Measurements from ENCODE around the gene SRSF10. TPM values are rescaled to one million over a fixed set of nuclear protein-coding genes. Genes with fewer than 3 reads are reported as not detected.
"Not testable (repeated sequence)": the region's sequence is repeated elsewhere in the genome, so short reads cannot be mapped to it uniquely, and the experiment has no call there.

The SRSF10 gene
- total RNA-seq, 4 donors from 2014 or later: 158 to 193 (median 172) TPM

DNA sequence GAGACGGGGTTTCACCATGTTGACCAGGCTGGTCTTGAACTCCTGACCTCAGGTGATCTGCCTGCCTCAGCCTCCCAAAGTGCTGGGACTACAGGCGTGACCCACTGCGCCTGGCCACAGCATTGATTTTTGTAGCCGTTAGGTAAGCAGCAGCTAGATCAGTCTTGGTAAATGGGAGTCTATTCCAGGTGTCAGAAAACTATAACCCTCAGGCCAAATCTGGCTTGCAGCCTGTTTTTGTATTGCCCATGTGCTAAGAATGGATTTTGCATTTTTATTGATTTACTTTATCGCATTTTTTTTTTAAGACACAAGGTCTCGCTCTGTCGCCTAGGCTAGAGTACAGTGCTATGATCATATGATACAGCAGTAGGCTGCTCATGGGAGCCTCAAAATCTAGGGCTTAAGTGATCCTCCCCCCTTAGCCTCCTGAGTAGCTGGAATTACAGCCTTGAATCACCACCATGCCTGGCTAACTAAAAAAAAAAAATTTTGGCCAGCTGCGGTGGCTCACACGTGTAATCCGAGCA is 16.6 kb upstream of the SRSF10 start:
- intact Hi-C loops (cut with DNase I): no loop called here
- no peaks in the 10 kb centered on the region for H3K27me3 ChIP-seq
- no peaks in the 10 kb centered on the region for H3K36me3 ChIP-seq
- WGBS, 2 donors: 86 to 91% methylated on average over 10 of the region's 10 CpGs
- H3K4me1 ChIP-seq: no peaks in the 10 kb centered on the region
- no peak for DNase-seq
- no peak overlapping the region for H3K4me3 ChIP-seq (replicated peaks in 1 of 3)
- TF ChIP-seq, protein P1, sequence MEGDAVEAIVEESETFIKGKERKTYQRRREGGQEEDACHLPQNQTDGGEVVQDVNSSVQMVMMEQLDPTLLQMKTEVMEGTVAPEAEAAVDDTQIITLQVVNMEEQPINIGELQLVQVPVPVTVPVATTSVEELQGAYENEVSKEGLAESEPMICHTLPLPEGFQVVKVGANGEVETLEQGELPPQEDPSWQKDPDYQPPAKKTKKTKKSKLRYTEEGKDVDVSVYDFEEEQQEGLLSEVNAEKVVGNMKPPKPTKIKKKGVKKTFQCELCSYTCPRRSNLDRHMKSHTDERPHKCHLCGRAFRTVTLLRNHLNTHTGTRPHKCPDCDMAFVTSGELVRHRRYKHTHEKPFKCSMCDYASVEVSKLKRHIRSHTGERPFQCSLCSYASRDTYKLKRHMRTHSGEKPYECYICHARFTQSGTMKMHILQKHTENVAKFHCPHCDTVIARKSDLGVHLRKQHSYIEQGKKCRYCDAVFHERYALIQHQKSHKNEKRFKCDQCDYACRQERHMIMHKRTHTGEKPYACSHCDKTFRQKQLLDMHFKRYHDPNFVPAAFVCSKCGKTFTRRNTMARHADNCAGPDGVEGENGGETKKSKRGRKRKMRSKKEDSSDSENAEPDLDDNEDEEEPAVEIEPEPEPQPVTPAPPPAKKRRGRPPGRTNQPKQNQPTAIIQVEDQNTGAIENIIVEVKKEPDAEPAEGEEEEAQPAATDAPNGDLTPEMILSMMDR (IDR thresholded peaks at IDR 0.05): no peak
- TF ChIP-seq POLR2A (IDR thresholded peaks at IDR 0.05): no peak
- H3K27ac ChIP-seq: no peak overlapping the region
- H3K9me3 ChIP-seq: no peaks in the 10 kb centered on the region

DNA sequence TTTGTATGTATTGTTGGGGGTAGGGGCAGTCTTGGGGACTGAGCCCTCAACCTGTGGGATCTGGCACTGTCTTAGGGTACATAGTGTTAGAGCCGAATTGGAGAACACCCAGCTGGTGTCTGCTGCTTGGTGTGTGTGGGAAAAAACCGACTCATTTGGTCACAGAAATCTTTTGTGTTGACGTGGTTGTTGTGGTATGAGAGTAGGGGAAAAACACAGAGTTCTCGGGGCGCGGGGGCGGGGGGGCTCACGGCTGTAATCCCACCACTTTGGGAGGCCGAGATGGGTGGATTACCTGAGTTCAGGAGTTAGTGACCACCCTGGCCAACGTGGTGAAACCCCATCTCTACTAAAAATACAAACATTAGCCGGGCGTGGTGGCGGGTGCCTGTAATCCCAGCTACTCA is 15.3 kb upstream of the SRSF10 start:
- DNase-seq: no peak

DNA sequence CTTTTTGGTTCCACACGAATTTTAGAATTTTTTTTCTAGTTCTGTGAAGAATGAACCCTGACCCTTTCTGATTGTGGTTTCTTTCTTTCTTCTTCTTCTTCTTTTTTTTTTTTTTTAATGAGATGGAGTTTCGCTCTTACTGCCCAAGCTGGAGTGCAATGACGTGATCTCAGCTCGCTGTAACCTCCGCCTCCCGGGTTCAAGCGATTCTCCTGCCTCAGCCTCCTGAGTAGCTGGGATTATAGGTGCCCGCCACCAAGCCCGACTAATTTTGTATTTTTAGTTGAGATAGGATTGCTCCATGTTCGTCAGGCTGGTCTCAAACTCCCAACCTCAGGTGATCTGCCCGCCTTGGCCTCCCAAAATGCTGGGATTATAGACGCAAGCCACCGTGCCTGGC is 11.9 kb upstream of the SRSF10 start:
- H3K4me3 ChIP-seq (replicated peaks in 1 of 3); DNase-seq; intact Hi-C loops (cut with DNase I); H3K27ac ChIP-seq; H3K36me3 ChIP-seq; H3K4me1 ChIP-seq; H3K9me3 ChIP-seq; H3K27me3 ChIP-seq: not testable (repeated sequence)
- WGBS, 2 donors: 86 to 96% methylated on average over 13 of the region's 13 CpGs

More for the DNA sequence above, 15.3 kb upstream of the SRSF10 start:
- no peaks in the 10 kb centered on the region for H3K9me3 ChIP-seq
- H3K27me3 ChIP-seq: no peaks in the 10 kb centered on the region
- no peak overlapping the region for H3K4me3 ChIP-seq (replicated peaks in 1 of 3)
- intact Hi-C loops (cut with DNase I): no loop called here
- no peak overlapping the region for H3K27ac ChIP-seq
- TF ChIP-seq POLR2A (IDR thresholded peaks at IDR 0.05): no peak
- TF ChIP-seq, protein P1 (IDR thresholded peaks at IDR 0.05): no peak
- no peaks in the 10 kb centered on the region for H3K36me3 ChIP-seq
- WGBS, 2 donors: 83 to 93% methylated on average over 13 of the region's 13 CpGs
- H3K4me1 ChIP-seq: no peaks in the 10 kb centered on the region

DNA sequence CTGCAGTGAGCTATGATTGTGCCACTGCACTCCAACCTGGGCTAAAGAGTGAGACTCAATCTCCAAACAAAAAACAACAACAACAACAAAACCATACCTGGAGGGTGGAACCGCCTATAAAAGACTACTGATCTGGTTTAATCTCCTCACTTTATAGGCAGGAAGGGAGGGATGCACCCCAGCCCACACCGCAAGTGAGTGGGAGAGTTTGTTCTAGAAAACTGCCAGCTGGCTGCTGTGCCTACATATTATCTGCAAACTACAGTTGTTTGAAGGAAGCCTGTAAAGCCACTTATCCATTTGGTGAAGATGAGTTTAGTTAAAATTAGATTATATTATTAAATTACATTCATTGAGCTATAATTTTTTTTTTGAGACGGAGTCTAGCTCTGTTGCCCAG is 9.1 kb upstream of the SRSF10 start:
- TF ChIP-seq, protein P1 (IDR thresholded peaks at IDR 0.05): no peak
- TF ChIP-seq POLR2A (IDR thresholded peaks at IDR 0.05): no peak
- 86 to 89% methylated on average over 3 of the region's 3 CpGs for WGBS, 2 donors
- H3K4me1 ChIP-seq: peaks cover 11 to 13% of the 10 kb centered on the region in 2 donors
- no peaks in the 10 kb centered on the region for H3K9me3 ChIP-seq
- H3K36me3 ChIP-seq: no peaks in the 10 kb centered on the region
- H3K4me3 ChIP-seq (replicated peaks in 1 of 3): no peak overlapping the region
- no peaks in the 10 kb centered on the region for H3K27me3 ChIP-seq
- intact Hi-C loops (cut with DNase I): no loop called here
- no peak overlapping the region for H3K27ac ChIP-seq
- no peak for DNase-seq

DNA sequence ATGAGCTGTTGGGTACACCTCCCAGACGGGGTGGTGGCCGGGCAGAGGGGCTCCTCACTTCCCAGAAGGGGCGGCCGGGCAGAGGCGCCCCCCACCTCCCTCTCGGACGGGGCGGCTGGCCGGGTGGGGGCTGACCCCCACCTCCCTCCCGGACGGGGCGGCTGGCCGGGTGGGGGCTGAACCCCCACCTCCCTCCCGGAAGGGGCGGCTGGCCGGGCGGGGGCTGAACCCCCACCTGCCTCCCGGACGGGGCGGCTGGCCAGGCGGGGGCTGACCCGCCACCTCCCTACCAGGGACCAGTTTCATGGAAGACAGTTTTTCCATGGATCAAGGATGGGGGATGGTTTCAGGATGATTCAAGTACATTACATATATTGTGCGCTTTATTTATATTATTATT is 6.9 kb upstream of the SRSF10 start:
- peaks cover 14 to 33% of the 10 kb centered on the region in 2 donors for H3K4me1 ChIP-seq
- H3K4me3 ChIP-seq (replicated peaks in 1 of 3); H3K36me3 ChIP-seq; H3K27me3 ChIP-seq; intact Hi-C loops (cut with DNase I); DNase-seq; H3K9me3 ChIP-seq; H3K27ac ChIP-seq: not testable (repeated sequence)
- 94 to 96% methylated on average over 7 to 8 of the region's 23 CpGs for WGBS, 2 donors

DNA sequence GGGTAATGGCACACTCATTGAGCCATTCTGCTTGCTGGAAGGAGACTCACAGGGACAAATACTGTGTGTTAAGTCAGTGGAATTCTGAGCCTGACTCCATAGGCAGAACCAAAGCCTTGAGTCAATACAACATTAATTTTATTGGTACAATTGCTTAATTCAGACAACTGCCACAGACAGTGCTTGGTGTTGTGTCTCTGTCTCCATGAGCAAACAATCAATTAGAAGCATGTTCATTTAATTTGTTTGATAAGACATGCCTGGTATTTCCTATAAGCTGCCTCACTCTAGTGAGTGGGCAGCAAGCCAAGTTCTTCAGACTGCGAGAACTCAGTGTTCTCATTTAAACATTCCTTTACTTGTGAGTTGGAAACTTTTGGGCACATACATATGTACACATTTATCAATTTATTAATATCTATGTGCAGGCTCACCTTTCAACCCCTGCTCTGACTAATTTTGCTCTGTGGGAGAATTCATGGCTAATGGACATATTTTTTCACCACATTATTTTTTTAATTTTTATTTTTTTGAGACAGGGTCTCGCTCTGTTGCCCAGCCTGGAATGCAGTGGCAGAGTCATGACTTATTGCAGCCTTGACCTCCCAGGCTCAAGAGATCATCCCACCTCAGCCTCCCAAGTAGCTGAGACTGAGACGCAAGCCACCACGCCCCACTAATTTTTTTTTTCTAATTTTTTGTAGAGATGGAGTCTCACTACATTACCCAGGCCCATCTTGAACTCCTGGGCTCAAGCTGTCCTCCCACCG is 4.5 kb upstream of the SRSF10 start:
- H3K27me3 ChIP-seq: no peaks in the 10 kb centered on the region
- H3K36me3 ChIP-seq: no peaks in the 10 kb centered on the region
- H3K4me1 ChIP-seq: peaks cover 21 to 46% of the 10 kb centered on the region in 2 donors
- DNase-seq: peak; percentile 72 to 74
- peak overlapping the region; percentile 48 to 99 (median 57) for H3K27ac ChIP-seq
- no peak overlapping the region for H3K4me3 ChIP-seq (replicated peaks in 1 of 3)
- TF ChIP-seq POLR2A (IDR thresholded peaks at IDR 0.05): no peak
- TF ChIP-seq, protein P1 (IDR thresholded peaks at IDR 0.05): no peak
- no peaks in the 10 kb centered on the region for H3K9me3 ChIP-seq
- intact Hi-C loops (cut with DNase I): no loop called here
- 47 to 51% methylated on average over 5 of the region's 5 CpGs for WGBS, 2 donors
